ENCODE results near the gene HOXD10. TPM values are rescaled to one million over a fixed set of nuclear protein-coding genes. Genes with fewer than 3 reads are reported as not detected.

Gene HOXD10
- total and polyA plus RNA-seq, 2 of the 13 experiments (the other 11 are each of a cell fraction or from before 2014, with no cell fraction given) = not detected

DNA sequence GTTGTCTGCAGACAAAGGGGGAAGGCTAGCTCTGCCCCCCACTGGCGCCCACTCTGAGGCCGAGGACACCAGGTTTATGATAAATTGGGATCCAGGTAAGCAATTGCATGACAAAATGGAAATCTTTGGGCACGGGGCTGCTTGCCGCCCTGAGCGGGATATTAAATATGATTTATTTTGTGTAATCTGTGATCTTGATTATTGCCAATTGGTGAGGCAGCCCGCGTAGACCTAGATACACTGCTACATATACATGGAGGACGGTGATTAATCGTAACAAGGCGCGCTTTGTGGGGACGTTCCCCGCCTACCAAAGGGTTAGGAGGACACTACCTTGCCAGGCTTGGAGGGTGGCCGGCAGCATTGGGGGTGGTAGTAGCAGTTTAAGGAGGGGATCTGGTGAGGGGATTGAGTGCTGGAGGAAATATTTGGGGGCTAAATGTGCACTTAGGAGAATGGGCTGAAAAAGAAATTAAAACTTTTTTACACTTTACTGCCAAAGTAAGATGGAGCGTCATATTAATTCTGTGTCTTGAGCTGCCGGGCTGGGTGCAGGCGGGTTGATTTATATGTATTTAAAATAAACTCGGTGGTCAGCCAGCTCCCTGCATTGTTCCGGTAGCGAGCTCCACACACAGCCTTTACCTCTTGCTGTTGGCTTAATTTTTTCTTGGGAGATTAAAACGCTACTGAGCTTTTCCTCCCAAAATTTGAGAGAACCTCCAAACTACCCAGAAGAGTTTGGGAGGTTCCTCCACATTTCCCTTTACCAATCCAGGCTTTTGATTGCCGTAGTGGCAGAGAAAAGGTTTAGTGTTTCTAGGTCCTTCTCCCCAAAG is 44.6 kb downstream of the HOXD10 start:
- intact Hi-C loops (cut with micrococcal nuclease; ENCODE audit: unreplicated experiment) (no loop called here), in situ Hi-C loops (cut with HindIII; ENCODE audit: extremely low pct_ligation_motif_present, low pct_unique_long_range_greater_than_20kb) (no loop called here)
- Histone ChIP-seq H3K9me3 (ENCODE audit: low read length) (no peaks in the 10 kb centered on the region), H4K20me1 (ENCODE audit: insufficient read depth, low read length) (no peaks in the 10 kb centered on the region), H3K9ac (ENCODE audit: insufficient read depth, low read depth, low read length) (no peak overlapping the region), H2AFZ (ENCODE audit: low read length) (no peak overlapping the region), H3K36me3 (replicated peaks in 1 of 2; ENCODE audit: control insufficient read depth in 1 of 2, insufficient read depth in 2 of 2, low read length in 2 of 2) (no peaks in the 10 kb centered on the region), H3K4me2 (ENCODE audit: low read depth, low read length) (0 out of 2 replicates have a peak overlapping the region, but pooled peaks have one; percentile 64), H3K27ac (ENCODE audit: extremely low read length, insufficient read depth, low read length) (no peak overlapping the region), H3K79me2 (ENCODE audit: insufficient read depth, low read length) (no peaks in the 10 kb centered on the region), H3K4me1 (ENCODE audit: insufficient read depth, low read length) (peaks cover 47% of the 10 kb centered on the region), H3K4me3 (replicated peaks in 1 of 3; ENCODE audit: insufficient read depth in 1 of 3, low read depth in 2 of 3, low read length in 3 of 3) (peak overlapping the region in 1 of 3 experiments; percentile 61; a peak in 1 of 6 replicates), H3K27me3 (ENCODE audit: control insufficient read depth in 1 of 2, insufficient read depth in 2 of 2, low read length in 2 of 2) (peaks cover 17 to 99% of the 10 kb centered on the region in 2 experiments)
- ATAC-seq (no peak), FAIRE-seq (no peak), DNase-seq (ENCODE audit: low spot score) (no peak)
- 40% methylated on average over 22 of the region's 22 CpGs for WGBS (ENCODE audit: low lambda C conversion rate)
- TF ChIP-seq SP2 (CRISPR knock-in tag; IDR thresholded peaks at IDR 0.05) = no peak
- no peak for TF ChIP-seq KLF11 (CRISPR knock-in tag; IDR thresholded peaks at IDR 0.05)
- TF ChIP-seq ZNF263 (CRISPR knock-in tag; IDR thresholded peaks at IDR 0.05) = no peak
- no peak for TF ChIP-seq NAIF1 (CRISPR knock-in tag; IDR thresholded peaks at IDR 0.05; ENCODE audit: borderline replicate concordance)
- TF ChIP-seq, protein P1, sequence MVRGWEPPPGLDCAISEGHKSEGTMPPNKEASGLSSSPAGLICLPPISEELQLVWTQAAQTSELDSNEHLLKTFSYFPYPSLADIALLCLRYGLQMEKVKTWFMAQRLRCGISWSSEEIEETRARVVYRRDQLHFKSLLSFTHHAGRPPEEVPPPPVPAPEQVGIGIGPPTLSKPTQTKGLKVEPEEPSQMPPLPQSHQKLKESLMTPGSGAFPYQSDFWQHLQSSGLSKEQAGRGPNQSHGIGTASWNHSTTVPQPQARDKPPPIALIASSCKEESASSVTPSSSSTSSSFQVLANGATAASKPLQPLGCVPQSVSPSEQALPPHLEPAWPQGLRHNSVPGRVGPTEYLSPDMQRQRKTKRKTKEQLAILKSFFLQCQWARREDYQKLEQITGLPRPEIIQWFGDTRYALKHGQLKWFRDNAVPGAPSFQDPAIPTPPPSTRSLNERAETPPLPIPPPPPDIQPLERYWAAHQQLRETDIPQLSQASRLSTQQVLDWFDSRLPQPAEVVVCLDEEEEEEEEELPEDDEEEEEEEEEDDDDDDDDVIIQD (CRISPR knock-in tag; IDR thresholded peaks at IDR 0.05; ENCODE audit: low read depth) = no peak
- BruUV-seq (replicated peaks) = no TSS peak
- POLR2A ChIA-PET = interaction anchor here (1.2 kb wide), 1 partner anchor 26 kb away, joined by 3 read pairs; no protein-coding TSS in a partner anchor
- CTCF ChIA-PET (ENCODE audit: low intra/inter-chr PET ratio, low total read pairs) = no interaction called here

Data from HepG2 (cell line).